RWPE2 (cell line): Measurements from ENCODE around the gene RPL39L.

Experiments
- ATAC-seq: fragments of 200-7000 bp; cut with Tn5 transposase; 3 replicates; pipeline ENCODE4 v1.9.1; 2021; ENCODE audit warnings: low read depth
- DNase-seq: peaks from one replicate; pipeline ENCODE4 v3.0.0-alpha.2; 2020; ENCODE audit warnings: low spot score
- H3K27ac ChIP-seq: fragments of 450-650 bp; 2 replicates; pipeline ENCODE4 v1.5.1; 2017; ENCODE audit warnings: mild to moderate bottlenecking; ENCODE audit not compliant: poor library complexity, severe bottlenecking
- H3K27me3 ChIP-seq: fragments of 250-450 bp; sonication (Bioruptor Pico); 2 replicates; pipeline ENCODE4 v1.5.1; 2021; ENCODE audit warnings: mild to moderate bottlenecking, moderate library complexity; ENCODE audit not compliant: insufficient read depth, poor library complexity, severe bottlenecking
- H3K36me3 ChIP-seq: fragments of 250-450 bp; sonication (Bioruptor Pico); 2 replicates; pipeline ENCODE4 v1.5.1; 2020; ENCODE audit warnings: low read depth, mild to moderate bottlenecking, moderate library complexity
- H3K4me1 ChIP-seq: fragments of 250-450 bp; sonication (Bioruptor Pico); 2 replicates; pipeline ENCODE4 v1.5.1; 2021; ENCODE audit warnings: mild to moderate bottlenecking, moderate library complexity; ENCODE audit not compliant: insufficient read depth, poor library complexity, severe bottlenecking
- H3K4me3 ChIP-seq: fragments of 250-450 bp; sonication (Bioruptor Pico); 2 replicates; pipeline ENCODE4 v1.5.1; 2021; ENCODE audit warnings: mild to moderate bottlenecking, moderate library complexity; ENCODE audit not compliant: severe bottlenecking
- H3K9me3 ChIP-seq: fragments of 250-450 bp; sonication (Bioruptor Pico); 2 replicates; pipeline ENCODE4 v1.5.1; 2021; ENCODE audit warnings: mild to moderate bottlenecking, moderate library complexity; ENCODE audit not compliant: severe bottlenecking
- TF ChIP-seq, protein P1 (sequence below): fragments of 450-650 bp; IDR thresholded peaks from one replicate; pipeline ENCODE4 v1.5.1; 2017; ENCODE audit warnings: mild to moderate bottlenecking, moderate library complexity; ENCODE audit not compliant: poor library complexity, severe bottlenecking

RPL39L gene

DNA sequence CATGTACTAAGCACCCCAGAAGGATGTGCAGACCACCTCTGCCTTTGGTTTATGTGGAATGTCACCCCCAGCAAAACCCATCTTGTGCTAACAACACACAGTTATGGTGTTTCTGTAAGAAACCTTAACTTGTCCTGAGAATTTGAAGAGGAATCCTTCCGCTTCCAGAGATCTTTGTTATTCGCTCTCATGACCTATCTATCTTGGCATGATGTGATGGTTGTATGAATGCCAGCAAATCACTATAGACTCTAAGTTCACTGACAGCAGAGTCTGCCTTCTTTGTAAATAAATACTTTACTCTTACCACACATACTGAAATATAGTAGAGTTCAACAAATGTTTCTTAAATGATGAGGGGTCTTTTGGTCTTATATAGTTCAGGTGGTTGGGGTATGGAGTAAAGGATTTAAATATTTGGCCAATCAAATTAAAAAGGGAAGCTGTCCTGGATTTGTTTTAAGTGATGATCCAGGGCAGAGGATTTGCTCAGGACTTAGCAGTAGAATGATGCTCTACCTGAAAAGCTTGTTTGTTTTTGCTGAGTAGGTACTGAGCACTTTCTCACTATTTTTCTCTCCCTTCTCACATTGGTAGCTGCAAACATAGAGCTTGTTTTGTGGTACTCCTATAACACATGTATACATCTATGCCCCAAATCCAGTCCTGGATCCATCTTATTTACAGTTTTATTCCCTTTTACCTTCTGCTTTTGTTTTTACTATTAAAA is 30.1 kb upstream of the RPL39L start:
- TF ChIP-seq, protein P1, sequence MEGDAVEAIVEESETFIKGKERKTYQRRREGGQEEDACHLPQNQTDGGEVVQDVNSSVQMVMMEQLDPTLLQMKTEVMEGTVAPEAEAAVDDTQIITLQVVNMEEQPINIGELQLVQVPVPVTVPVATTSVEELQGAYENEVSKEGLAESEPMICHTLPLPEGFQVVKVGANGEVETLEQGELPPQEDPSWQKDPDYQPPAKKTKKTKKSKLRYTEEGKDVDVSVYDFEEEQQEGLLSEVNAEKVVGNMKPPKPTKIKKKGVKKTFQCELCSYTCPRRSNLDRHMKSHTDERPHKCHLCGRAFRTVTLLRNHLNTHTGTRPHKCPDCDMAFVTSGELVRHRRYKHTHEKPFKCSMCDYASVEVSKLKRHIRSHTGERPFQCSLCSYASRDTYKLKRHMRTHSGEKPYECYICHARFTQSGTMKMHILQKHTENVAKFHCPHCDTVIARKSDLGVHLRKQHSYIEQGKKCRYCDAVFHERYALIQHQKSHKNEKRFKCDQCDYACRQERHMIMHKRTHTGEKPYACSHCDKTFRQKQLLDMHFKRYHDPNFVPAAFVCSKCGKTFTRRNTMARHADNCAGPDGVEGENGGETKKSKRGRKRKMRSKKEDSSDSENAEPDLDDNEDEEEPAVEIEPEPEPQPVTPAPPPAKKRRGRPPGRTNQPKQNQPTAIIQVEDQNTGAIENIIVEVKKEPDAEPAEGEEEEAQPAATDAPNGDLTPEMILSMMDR: no peak
- Histone ChIP-seq H3K27ac (peak overlapping the region; percentile 71), H3K36me3 (no peaks in the 10 kb centered on the region), H3K27me3 (no peaks in the 10 kb centered on the region), H3K9me3 (no peaks in the 10 kb centered on the region), H3K4me1 (peaks cover 18% of the 10 kb centered on the region), H3K4me3 (no peak overlapping the region)
- DNase-seq: no peak
- no peak for ATAC-seq

GRCh38 chr3:187167777-187168176 is 28.5 kb upstream of the RPL39L start:
- TF ChIP-seq, protein P1: no peak
- Histone ChIP-seq H3K27ac (no peak overlapping the region), H3K36me3 (no peaks in the 10 kb centered on the region), H3K4me3 (no peak overlapping the region), H3K9me3 (no peaks in the 10 kb centered on the region), H3K27me3 (no peaks in the 10 kb centered on the region), H3K4me1 (peaks cover 18% of the 10 kb centered on the region)
- DNase-seq (no peak), ATAC-seq (no peak)

DNA sequence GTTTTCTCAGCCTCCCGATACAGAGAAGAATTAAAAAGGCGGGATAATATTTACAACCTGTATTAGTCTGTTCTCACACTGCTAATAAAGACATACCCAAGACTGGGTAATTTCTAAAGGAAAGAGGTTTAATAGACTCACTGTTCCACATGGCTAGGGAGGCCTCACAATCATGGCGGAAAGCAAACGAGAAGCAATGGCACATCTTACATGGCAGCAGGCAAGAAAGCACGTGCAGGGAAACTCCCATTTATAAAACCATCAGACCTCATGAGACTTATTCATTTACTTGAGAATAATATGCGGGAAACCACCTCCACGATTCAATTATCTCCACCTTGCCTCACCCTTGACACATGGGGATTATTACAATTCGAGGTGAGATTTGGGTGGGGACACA is 27.5 kb upstream of the RPL39L start:
- ATAC-seq: no peak
- Histone ChIP-seq H3K9me3 (no peaks in the 10 kb centered on the region), H3K36me3 (no peaks in the 10 kb centered on the region), H3K4me3 (no peak overlapping the region), H3K27me3 (no peaks in the 10 kb centered on the region), H3K4me1 (peaks cover 18% of the 10 kb centered on the region), H3K27ac (no peak overlapping the region)
- no peak for DNase-seq
- TF ChIP-seq, protein P1: no peak

DNA sequence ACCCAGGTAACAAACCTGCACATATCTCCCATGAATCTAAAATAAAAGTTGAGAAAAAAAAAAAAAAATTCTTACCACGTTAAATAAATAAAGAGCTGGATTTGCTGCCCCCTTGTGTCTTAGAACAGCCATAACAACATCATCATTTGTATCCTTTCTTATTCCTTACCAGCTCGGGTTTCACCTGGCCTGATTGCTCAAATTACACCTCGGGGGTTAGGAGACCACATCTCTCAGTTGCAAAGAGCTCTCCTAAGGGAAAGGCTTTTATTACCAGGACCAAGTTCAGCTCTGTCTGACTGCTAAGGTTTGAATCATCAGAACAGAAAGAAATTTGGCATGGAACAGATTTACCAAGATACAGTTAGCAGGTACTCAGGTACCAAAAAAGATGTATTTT is 25.8 kb upstream of the RPL39L start:
- no peaks in the 10 kb centered on the region for H3K36me3 ChIP-seq
- DNase-seq: no peak
- peak; percentile 82 for ATAC-seq
- H3K4me1 ChIP-seq: peaks cover 11% of the 10 kb centered on the region
- no peaks in the 10 kb centered on the region for H3K27me3 ChIP-seq
- no peak overlapping the region for H3K27ac ChIP-seq
- no peaks in the 10 kb centered on the region for H3K9me3 ChIP-seq
- H3K4me3 ChIP-seq: no peak overlapping the region
- TF ChIP-seq, protein P1: peak; percentile 89

- TF ChIP-seq, protein P1: no peak
- Histone ChIP-seq H3K4me1 (peaks cover 4% of the 10 kb centered on the region), H3K27me3 (no peaks in the 10 kb centered on the region), H3K36me3 (no peaks in the 10 kb centered on the region), H3K9me3 (no peaks in the 10 kb centered on the region), H3K27ac (no peak overlapping the region), H3K4me3 (no peak overlapping the region)
- ATAC-seq (no peak), DNase-seq (no peak)
Measured at GRCh38 chr3:187162265-187162953, 23.1 kb upstream of the RPL39L start.
